ENCODE data around the gene SLC9A4. TPM values are rescaled to one million over a fixed set of nuclear protein-coding genes. Genes with fewer than 3 reads are reported as not detected.

The SLC9A4 gene
- total and polyA plus RNA-seq, 9 donors, result 0.10 to 0.13 (median 0.11) TPM; not detected in 5

DNA sequence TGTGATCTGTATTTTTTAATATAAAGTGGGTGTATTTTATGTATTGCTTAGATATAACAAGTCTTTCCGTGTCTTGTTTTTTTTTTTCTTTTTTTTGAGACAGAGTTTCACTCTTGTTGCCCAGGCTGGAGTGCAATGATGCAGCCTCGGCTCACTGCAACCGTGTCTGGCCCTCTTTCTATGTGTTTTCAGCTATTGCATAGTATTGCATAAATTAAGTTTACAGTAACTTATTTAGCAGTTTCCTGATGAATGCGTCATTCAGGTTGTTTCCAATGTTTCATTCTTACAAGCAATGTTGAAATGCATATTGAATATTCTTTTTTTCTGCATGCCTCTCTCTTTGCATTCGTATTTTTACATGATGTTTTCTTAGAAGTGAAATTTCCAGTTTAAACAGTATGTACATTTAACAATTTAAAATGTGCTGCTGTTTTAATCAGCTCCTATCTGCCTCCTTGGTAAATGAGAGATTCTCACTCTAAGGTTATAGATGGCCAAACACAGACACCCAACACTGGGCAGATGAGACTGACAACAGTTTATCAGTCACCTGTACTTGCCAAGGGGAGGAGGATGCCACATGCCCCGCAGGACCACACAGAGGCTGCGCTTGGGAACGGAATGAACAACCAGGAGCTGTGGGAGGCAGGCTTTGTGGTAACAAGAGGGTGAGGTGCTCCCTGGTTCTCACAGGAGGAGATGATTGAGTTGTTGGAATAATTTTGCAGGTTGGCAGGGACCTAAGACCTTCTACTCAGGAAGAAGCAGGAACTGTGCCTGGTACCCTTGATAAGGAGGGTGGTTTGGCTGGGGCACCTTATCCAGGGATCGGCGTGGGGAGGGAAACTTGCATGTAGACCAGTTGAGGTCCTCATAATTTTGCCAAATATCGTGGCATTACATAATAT, 7.5 kb downstream of the SLC9A4 start:
- WGBS, 3 donors, result 66 to 70% (median 68%) methylated on average over 11 of the region's 11 CpGs
- Histone ChIP-seq H3K27ac (no peak overlapping the region), H3K36me3 (no peaks in the 10 kb centered on the region), H3K9me3 (no peaks in the 10 kb centered on the region), H3K4me1 (ENCODE audit: insufficient read depth) (no peaks in the 10 kb centered on the region), H3K27me3 (no peaks in the 10 kb centered on the region), H3K4me3 (no peak overlapping the region)
- intact Hi-C loops (cut with DNase I), result no loop called here
- DNase-seq, result no peak
- TF ChIP-seq POLR2A (IDR thresholded peaks at IDR 0.05) (no peak), CTCF (IDR thresholded peaks at IDR 0.05) (no peak), EP300 (IDR thresholded peaks at IDR 0.05) (no peak)

DNA sequence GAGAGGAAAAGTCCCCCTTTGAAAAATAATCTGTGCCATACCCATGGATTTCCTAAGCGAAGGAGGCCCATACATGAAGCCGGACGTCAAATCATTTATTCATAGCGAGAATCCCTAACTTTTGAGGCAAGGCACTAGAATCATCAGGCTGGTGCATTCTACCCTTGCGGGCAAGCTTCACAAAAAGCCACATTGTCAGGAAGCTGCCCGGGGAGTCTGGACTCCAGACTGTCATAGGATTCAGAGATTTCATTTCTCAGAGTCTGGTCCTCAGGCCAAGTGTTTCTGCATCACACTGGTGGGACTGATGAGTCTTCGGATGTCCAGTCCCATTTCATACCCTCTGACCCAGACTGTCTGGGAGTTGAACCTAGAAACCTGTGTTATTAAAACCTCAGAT, 8.9 kb downstream of the SLC9A4 start:
- H3K4me3 ChIP-seq, result no peak overlapping the region
- H3K27ac ChIP-seq, result no peak overlapping the region
- H3K9me3 ChIP-seq, result no peaks in the 10 kb centered on the region
- no peaks in the 10 kb centered on the region for H3K4me1 ChIP-seq (ENCODE audit: insufficient read depth)
- 77 to 81% (median 79%) methylated on average over 7 of the region's 7 CpGs for WGBS, 3 donors
- H3K27me3 ChIP-seq, result no peaks in the 10 kb centered on the region
- intact Hi-C loops (cut with DNase I), result no loop called here
- H3K36me3 ChIP-seq, result no peaks in the 10 kb centered on the region
- DNase-seq, result no peak
- no peak for TF ChIP-seq EP300 (IDR thresholded peaks at IDR 0.05)
- TF ChIP-seq POLR2A (IDR thresholded peaks at IDR 0.05), result no peak
- TF ChIP-seq CTCF (IDR thresholded peaks at IDR 0.05), result no peak

DNA sequence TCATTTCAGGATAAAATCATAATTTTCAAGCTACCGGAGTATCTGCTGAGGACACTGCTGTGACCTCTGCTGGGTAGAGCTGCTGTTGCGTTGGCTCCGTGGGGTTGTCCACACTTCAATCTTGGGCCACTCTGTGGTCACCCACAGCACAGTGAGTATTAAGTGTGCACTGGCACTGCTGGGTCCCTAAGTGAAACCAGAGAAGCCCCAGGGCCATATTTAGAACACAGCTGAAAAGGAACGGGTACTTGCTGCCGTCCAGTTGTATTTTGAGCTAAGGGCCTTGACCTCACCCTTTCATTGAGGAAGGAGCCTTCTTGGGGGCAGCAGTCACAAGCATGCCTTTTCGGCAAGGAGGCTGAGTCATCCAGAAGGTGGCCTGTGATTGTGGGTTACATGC, 10.1 kb downstream of the SLC9A4 start:
- WGBS, 3 donors, result 82 to 85% (median 85%) methylated on average over 6 of the region's 6 CpGs
- intact Hi-C loops (cut with DNase I), result no loop called here
- H3K9me3 ChIP-seq, result no peaks in the 10 kb centered on the region
- no peak overlapping the region for H3K4me3 ChIP-seq
- no peak overlapping the region for H3K27ac ChIP-seq
- H3K36me3 ChIP-seq, result no peaks in the 10 kb centered on the region
- no peaks in the 10 kb centered on the region for H3K27me3 ChIP-seq
- TF ChIP-seq POLR2A (IDR thresholded peaks at IDR 0.05), result no peak
- no peak for TF ChIP-seq EP300 (IDR thresholded peaks at IDR 0.05)
- no peak for TF ChIP-seq CTCF (IDR thresholded peaks at IDR 0.05)
- no peak for DNase-seq
- no peaks in the 10 kb centered on the region for H3K4me1 ChIP-seq (ENCODE audit: insufficient read depth)

GRCh38 chr2:102484310-102485061, 11.5 kb downstream of the SLC9A4 start:
- Histone ChIP-seq H3K9me3 (no peaks in the 10 kb centered on the region), H3K4me1 (ENCODE audit: insufficient read depth) (no peaks in the 10 kb centered on the region), H3K4me3 (no peak overlapping the region), H3K36me3 (no peaks in the 10 kb centered on the region), H3K27me3 (no peaks in the 10 kb centered on the region), H3K27ac (no peak overlapping the region)
- intact Hi-C loops (cut with DNase I), result no loop called here
- no peak for TF ChIP-seq POLR2A (IDR thresholded peaks at IDR 0.05)
- TF ChIP-seq CTCF (IDR thresholded peaks at IDR 0.05), result no peak
- TF ChIP-seq EP300 (IDR thresholded peaks at IDR 0.05), result no peak
- 60 to 79% (median 74%) methylated on average over 6 of the region's 6 CpGs for WGBS, 3 donors
- no peak for DNase-seq

Measured in ovary (tissue), 9 donors.